Fibroblast of lung (primary cell): ENCODE results near the gene GABRB2. TPM values are rescaled to one million over a fixed set of nuclear protein-coding genes. Genes with fewer than 3 reads are reported as not detected.

Source experiments
- DNase-seq, 2 donors: peaks; one replicate each; pipeline versions ENCODE4 v3.0.0 to v3.0.0-alpha.2; 2010; ENCODE audit warnings: low read depth in 2 of 2
- H2AFZ ChIP-seq: 2 replicates; pipeline ENCODE4 v1.5.1; 2012; ENCODE audit warnings: low read length, control low read depth, inconsistent platforms
- H3K27ac ChIP-seq: 2 replicates; pipeline ENCODE4 v1.5.1; 2011; ENCODE audit warnings: low read length, control low read depth; ENCODE audit not compliant: insufficient read depth
- H3K27me3 ChIP-seq: 2 replicates; pipeline ENCODE4 v1.5.1; 2011; ENCODE audit warnings: mild to moderate bottlenecking, low read length; ENCODE audit not compliant: control insufficient read depth, insufficient read depth
- H3K36me3 ChIP-seq: 2 replicates; pipeline ENCODE4 v1.5.1; 2011; ENCODE audit warnings: low read length; ENCODE audit not compliant: control insufficient read depth, insufficient read depth
- H3K4me1 ChIP-seq: 2 replicates; pipeline ENCODE4 v1.5.1; 2011; ENCODE audit warnings: low read length; ENCODE audit not compliant: control insufficient read depth, insufficient read depth; ENCODE audit errors: extremely low read depth
- H3K4me2 ChIP-seq: 2 replicates; pipeline ENCODE4 v1.5.1; 2011; ENCODE audit warnings: low read length, control low read depth; ENCODE audit not compliant: insufficient read depth; ENCODE audit errors: extremely low read depth
- H3K4me3 ChIP-seq, 4 experiments: fragments of 200-600 bp in 1 of 4; sonication (generic) in 1 of 4; replicated peaks in 1 of 4; 2 replicates each; pipeline ENCODE4 v1.5.1; 2011 to 2016; ENCODE audit warnings: low read length in 4 of 4, low read depth in 3 of 4, mild to moderate bottlenecking in 3 of 4, control low read depth in 2 of 4, inconsistent platforms in 1 of 4, mixed read lengths in 1 of 4; ENCODE audit not compliant: insufficient read depth in 1 of 4; ENCODE audit errors: control extremely low read depth in 1 of 4
- H3K79me2 ChIP-seq: 2 replicates; pipeline ENCODE4 v1.5.1; 2012; ENCODE audit warnings: mild to moderate bottlenecking, low read length, inconsistent platforms; ENCODE audit not compliant: control insufficient read depth, insufficient read depth
- H3K9ac ChIP-seq: 2 replicates; pipeline ENCODE4 v1.5.1; 2011; ENCODE audit warnings: mild to moderate bottlenecking, low read length, control low read depth; ENCODE audit not compliant: insufficient read depth
- H3K9me3 ChIP-seq: 2 replicates; pipeline ENCODE4 v1.5.1; 2012; ENCODE audit warnings: low read depth, low read length; ENCODE audit not compliant: control insufficient read depth, insufficient read depth
- H4K20me1 ChIP-seq: 2 replicates; pipeline ENCODE4 v1.5.1; 2011; ENCODE audit warnings: low read length; ENCODE audit not compliant: control insufficient read depth, insufficient read depth; ENCODE audit errors: extremely low read depth
- EZH2 ChIP-seq: IDR thresholded peaks from 2 replicates; pipeline ENCODE4 v1.5.1; 2012; ENCODE audit warnings: low read length, control low read depth, mild to moderate bottlenecking; ENCODE audit errors: missing control alignments
- polyA plus RNA-seq, 2 donors: library from polyadenylated mRNA; depleted of rRNA in 1 of 2; stranded (reverse) in 1 of 2; unstranded in 1 of 2; fragments of >200 nt; gene quantifications; 2 replicates each; pipeline ENCODE4 v1.2.1, GENCODE V29; 2011 to 2012; ENCODE audit warnings: missing spikeins in 1 of 2
- total RNA-seq: library from RNA; depleted of rRNA; stranded (reverse); fragments of >200 nt; gene quantifications from 2 replicates; pipeline ENCODE4 v1.2.1, GENCODE V29; 2014
- TF ChIP-seq, protein P1 (sequence below), 2 donors: IDR thresholded peaks in 1 of 2; conservative IDR thresholded peaks in 1 of 2; 1 replicate in 1 of 2; 2 replicates in 1 of 2; pipeline ENCODE4 v1.5.1; 2011 to 2012; ENCODE audit warnings: low read length in 2 of 2, control low read depth in 1 of 2, inconsistent platforms in 1 of 2, low read depth in 1 of 2, mild to moderate bottlenecking in 1 of 2

GABRB2 gene
- total and polyA plus RNA-seq, 2 donors (not counting 1 experiment from before 2014, with no cell fraction given): under 0.01 to 0.01 TPM

DNA sequence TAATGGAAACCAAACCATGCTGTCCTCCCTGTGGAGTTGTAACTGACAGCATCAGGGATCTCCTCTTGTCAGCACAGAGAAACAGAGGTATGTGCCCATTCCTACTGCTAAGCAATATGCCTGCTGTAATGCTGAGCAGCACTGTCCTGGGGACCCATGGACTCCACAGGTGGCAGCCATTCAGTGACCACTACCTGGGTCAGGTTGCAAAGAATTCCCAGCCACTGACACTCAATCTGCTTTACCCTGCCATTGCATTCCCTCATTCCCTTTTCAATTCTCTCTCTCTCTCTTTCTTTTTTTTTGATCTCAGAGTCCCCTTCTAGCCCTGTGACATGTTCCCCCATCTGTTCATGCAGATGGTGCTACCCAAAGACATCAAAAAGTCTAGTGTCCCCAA is 104.1 kb downstream of the GABRB2 start:
- no peaks in the 10 kb centered on the region for H4K20me1 ChIP-seq
- no peak overlapping the region for H3K27ac ChIP-seq
- H3K9me3 ChIP-seq: no peaks in the 10 kb centered on the region
- no peak overlapping the region for H3K9ac ChIP-seq
- H3K27me3 ChIP-seq: no peaks in the 10 kb centered on the region
- H2AFZ ChIP-seq: no peak overlapping the region
- H3K79me2 ChIP-seq: no peaks in the 10 kb centered on the region
- H3K4me3 ChIP-seq: no peak overlapping the region
- DNase-seq: no peak
- no peak overlapping the region for H3K4me2 ChIP-seq
- H3K4me1 ChIP-seq: no peaks in the 10 kb centered on the region
- no peaks in the 10 kb centered on the region for H3K36me3 ChIP-seq
- no peak for TF ChIP-seq EZH2
- TF ChIP-seq, protein P1, sequence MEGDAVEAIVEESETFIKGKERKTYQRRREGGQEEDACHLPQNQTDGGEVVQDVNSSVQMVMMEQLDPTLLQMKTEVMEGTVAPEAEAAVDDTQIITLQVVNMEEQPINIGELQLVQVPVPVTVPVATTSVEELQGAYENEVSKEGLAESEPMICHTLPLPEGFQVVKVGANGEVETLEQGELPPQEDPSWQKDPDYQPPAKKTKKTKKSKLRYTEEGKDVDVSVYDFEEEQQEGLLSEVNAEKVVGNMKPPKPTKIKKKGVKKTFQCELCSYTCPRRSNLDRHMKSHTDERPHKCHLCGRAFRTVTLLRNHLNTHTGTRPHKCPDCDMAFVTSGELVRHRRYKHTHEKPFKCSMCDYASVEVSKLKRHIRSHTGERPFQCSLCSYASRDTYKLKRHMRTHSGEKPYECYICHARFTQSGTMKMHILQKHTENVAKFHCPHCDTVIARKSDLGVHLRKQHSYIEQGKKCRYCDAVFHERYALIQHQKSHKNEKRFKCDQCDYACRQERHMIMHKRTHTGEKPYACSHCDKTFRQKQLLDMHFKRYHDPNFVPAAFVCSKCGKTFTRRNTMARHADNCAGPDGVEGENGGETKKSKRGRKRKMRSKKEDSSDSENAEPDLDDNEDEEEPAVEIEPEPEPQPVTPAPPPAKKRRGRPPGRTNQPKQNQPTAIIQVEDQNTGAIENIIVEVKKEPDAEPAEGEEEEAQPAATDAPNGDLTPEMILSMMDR (conservative IDR thresholded peaks at IDR 0.05 in 1 of 2, IDR thresholded peaks at IDR 0.05 in 1 of 2; ENCODE audit: low read depth in 1 of 2, low read length in 2 of 2): no peak

DNA sequence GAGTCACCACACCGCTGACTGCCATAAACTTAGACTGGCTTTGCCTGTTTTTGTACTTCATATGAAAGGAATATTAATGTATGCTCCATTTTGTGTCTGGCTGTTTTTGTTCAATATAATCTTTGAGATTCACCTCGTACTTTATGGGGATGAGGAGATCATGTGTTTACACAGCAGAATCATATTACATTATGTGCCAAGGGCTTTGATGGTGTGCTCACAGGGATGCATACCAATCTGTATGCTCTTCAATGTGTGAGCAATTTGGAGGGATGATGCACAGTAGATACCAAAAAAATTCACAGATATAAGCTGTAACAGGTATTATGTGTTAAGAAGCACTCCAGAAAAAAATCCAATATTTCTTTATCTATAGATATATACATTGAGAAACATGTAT is 113.7 kb downstream of the GABRB2 start:
- Histone ChIP-seq H3K36me3 (no peaks in the 10 kb centered on the region), H3K27ac (no peak overlapping the region), H3K79me2 (no peaks in the 10 kb centered on the region), H2AFZ (no peak overlapping the region), H3K9ac (no peak overlapping the region), H3K9me3 (no peaks in the 10 kb centered on the region), H4K20me1 (no peaks in the 10 kb centered on the region), H3K27me3 (no peaks in the 10 kb centered on the region), H3K4me1 (no peaks in the 10 kb centered on the region), H3K4me3 (no peak overlapping the region), H3K4me2 (no peak overlapping the region)
- DNase-seq: no peak
- no peak for TF ChIP-seq EZH2
- TF ChIP-seq, protein P1 (conservative IDR thresholded peaks at IDR 0.05 in 1 of 2, IDR thresholded peaks at IDR 0.05 in 1 of 2; ENCODE audit: low read depth in 1 of 2, low read length in 2 of 2): no peak

DNA sequence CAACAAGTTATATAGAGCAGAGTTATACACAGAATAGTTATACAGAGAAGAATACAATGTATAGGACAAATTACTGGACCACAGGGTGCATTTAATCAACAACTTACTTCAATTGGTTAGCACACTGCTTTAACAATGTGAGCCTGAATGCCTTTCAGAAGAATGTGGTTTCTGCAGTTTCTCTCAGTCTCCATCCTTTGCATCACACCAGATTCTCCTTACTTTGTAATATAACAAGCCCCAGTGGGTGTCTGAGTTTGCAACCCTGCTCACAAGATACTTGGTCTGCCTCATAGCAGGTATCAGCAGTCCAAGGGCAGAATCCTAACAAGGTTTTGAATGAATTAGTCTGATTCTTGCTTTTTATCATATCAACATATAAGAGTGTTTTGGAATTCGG is 114.6 kb downstream of the GABRB2 start:
- no peak overlapping the region for H3K4me2 ChIP-seq
- DNase-seq: no peak
- H3K27ac ChIP-seq: no peak overlapping the region
- H3K9ac ChIP-seq: no peak overlapping the region
- H3K9me3 ChIP-seq: no peaks in the 10 kb centered on the region
- no peak overlapping the region for H2AFZ ChIP-seq
- H3K4me3 ChIP-seq: no peak overlapping the region
- no peaks in the 10 kb centered on the region for H4K20me1 ChIP-seq
- H3K79me2 ChIP-seq: no peaks in the 10 kb centered on the region
- H3K36me3 ChIP-seq: no peaks in the 10 kb centered on the region
- H3K27me3 ChIP-seq: no peaks in the 10 kb centered on the region
- H3K4me1 ChIP-seq: no peaks in the 10 kb centered on the region
- no peak for TF ChIP-seq EZH2
- TF ChIP-seq, protein P1 (conservative IDR thresholded peaks at IDR 0.05 in 1 of 2, IDR thresholded peaks at IDR 0.05 in 1 of 2; ENCODE audit: low read depth in 1 of 2, low read length in 2 of 2): no peak
